A549 (cell line): ENCODE measurements around the gene SLC39A11. TPM values are rescaled to one million over a fixed set of nuclear protein-coding genes. Genes with fewer than 3 reads are reported as not detected.

Experiments used
- ATAC-seq, 2 experiments: fragments of 200-7000 bp in 1 of 2; fragments of >200 bp in 1 of 2; cut with Nextera tagmentation in 1 of 2; cut with Tn5 transposase in 1 of 2; 3 replicates each; pipeline versions ENCODE4 v1.8.0 to v1.9.1; 2018 to 2020; ENCODE audit warnings: mild to moderate bottlenecking in 1 of 2, moderate library complexity in 1 of 2
- CTCF ChIA-PET: fragments of 300-600 bp; sonication (Branson Sonifier 250); formaldehyde crosslinking; extraction: SDS; loops from one replicate; lab custom pipeline; 2021; ENCODE audit warnings: antibody characterized with exemption, inconsistent platforms; lab: Yijun Ruan, JAX
- POLR2A ChIA-PET: fragments of 350-600 bp; formaldehyde crosslinking; extraction: SDS; loops from one replicate; lab custom pipeline; 2021; ENCODE audit warnings: antibody characterized with exemption, inconsistent platforms; lab: Yijun Ruan, JAX
- DNase-seq, 2 experiments: peaks; one replicate each; pipeline versions ENCODE4 v3.0.0 to v3.0.0-alpha.2; 2011 to 2016; ENCODE audit warnings: low read depth in 1 of 2, low spot score in 1 of 2
- FAIRE-seq: peaks from 2 replicates; lab custom pipeline; 2011; peaks lifted over from hg19 to GRCh38; lab: Jason Lieb, UNC
- H3K27ac ChIP-seq, 2 experiments: fragments of >200 bp; sonication (Bioruptor Twin); formaldehyde crosslinking; 3 replicates each; pipeline ENCODE4 v1.5.1; 2016 to 2017
- H3K4me1 ChIP-seq: fragments of >200 bp; sonication (Bioruptor Twin); formaldehyde crosslinking; 3 replicates; pipeline ENCODE4 v1.6.1; 2016
- H3K4me2 ChIP-seq: fragments of >200 bp; sonication (Bioruptor Twin); formaldehyde crosslinking; 3 replicates; pipeline ENCODE4 v1.6.1; 2016
- H3K4me3 ChIP-seq: fragments of >200 bp; sonication (Bioruptor Twin); formaldehyde crosslinking; 3 replicates; pipeline ENCODE4 v1.5.1; 2016
- H3K9me3 ChIP-seq: fragments of >200 bp; sonication (Bioruptor Twin); formaldehyde crosslinking; 3 replicates; pipeline ENCODE4 v1.6.1; 2016
- CBX2 ChIP-seq: fragments of 200-600 bp; sonication (generic); IDR thresholded peaks from 2 replicates; pipeline ENCODE4 v1.6.1; 2016; ENCODE audit warnings: low read depth, mild to moderate bottlenecking, borderline replicate concordance
- CEBPB ChIP-seq, 2 experiments: fragments of >200 bp in 1 of 2; sonication (Bioruptor Twin) in 1 of 2; formaldehyde crosslinking in 1 of 2; IDR thresholded peaks; 2 replicates each; pipeline ENCODE4 v1.6.1; 2012 to 2016
- E2F6 ChIP-seq: IDR thresholded peaks from 2 replicates; pipeline ENCODE4 v1.6.1; 2012; ENCODE audit warnings: low read depth, borderline replicate concordance
- ESRRA ChIP-seq: fragments of 150-350 bp; IDR thresholded peaks from 2 replicates; pipeline ENCODE4 v1.6.1; 2014; ENCODE audit warnings: mild to moderate bottlenecking, low read length, borderline replicate concordance
- FOXS1 ChIP-seq: fragments of 250-450 bp; sonication (Bioruptor Pico); IDR thresholded peaks from 2 replicates; pipeline ENCODE4 v1.5.0; 2020; ENCODE audit warnings: mild to moderate bottlenecking, moderate library complexity
- GATA3 ChIP-seq: IDR thresholded peaks from 2 replicates; pipeline ENCODE4 v1.6.1; 2012; ENCODE audit warnings: borderline replicate concordance
- HOXA7 ChIP-seq: fragments of 250-450 bp; sonication (Bioruptor Pico); IDR thresholded peaks from 2 replicates; pipeline ENCODE4 v1.5.0; 2020; ENCODE audit warnings: mild to moderate bottlenecking, moderate library complexity
- HOXB13 ChIP-seq: fragments of 250-450 bp; sonication (Bioruptor Pico); IDR thresholded peaks from 2 replicates; pipeline ENCODE4 v1.5.0; 2020; ENCODE audit warnings: low read depth, mild to moderate bottlenecking, moderate library complexity
- HOXB5 ChIP-seq: fragments of 250-450 bp; sonication (Bioruptor Pico); IDR thresholded peaks from 2 replicates; pipeline ENCODE4 v1.5.0; 2020; ENCODE audit warnings: mild to moderate bottlenecking, moderate library complexity
- JUN ChIP-seq, 2 experiments: fragments of >200 bp; sonication (Bioruptor Twin); formaldehyde crosslinking; IDR thresholded peaks; 2 replicates in 1 of 2; 3 replicates in 1 of 2; pipeline ENCODE4 v1.6.1; 2016 to 2017
- KDM1A ChIP-seq: fragments of 200-600 bp; sonication (generic); IDR thresholded peaks from 2 replicates; pipeline ENCODE4 v1.6.1; 2016; ENCODE audit warnings: low read depth, mild to moderate bottlenecking
- MYC ChIP-seq: IDR thresholded peaks from 2 replicates; pipeline ENCODE4 v1.6.1; 2012; ENCODE audit warnings: mild to moderate bottlenecking, inconsistent platforms, low read length, improper control_type of control experiment, borderline replicate concordance
- NR3C1 ChIP-seq: fragments of >200 bp; sonication (Bioruptor Twin); formaldehyde crosslinking; IDR thresholded peaks from 3 replicates; pipeline ENCODE4 v1.6.1; 2017
- PHF8 ChIP-seq: fragments of 200-600 bp; sonication (generic); IDR thresholded peaks from 2 replicates; pipeline ENCODE4 v1.6.1; 2016; ENCODE audit warnings: low read depth, mild to moderate bottlenecking, antibody characterized with exemption, moderate library complexity, borderline replicate concordance
- POLR2A ChIP-seq: IDR thresholded peaks from 2 replicates; pipeline ENCODE4 v1.6.1; 2012; ENCODE audit warnings: mild to moderate bottlenecking, low read length
- POLR2AphosphoS2 ChIP-seq: conservative IDR thresholded peaks from 2 replicates; pipeline ENCODE4 v1.6.1; 2012; ENCODE audit warnings: low read length, improper control_type of control experiment, inconsistent platforms
- RAD21 ChIP-seq, 2 experiments: fragments of >200 bp in 1 of 2; sonication (Bioruptor Twin) in 1 of 2; formaldehyde crosslinking in 1 of 2; IDR thresholded peaks in 1 of 2; conservative IDR thresholded peaks in 1 of 2; 2 replicates in 1 of 2; 3 replicates in 1 of 2; pipeline ENCODE4 v1.6.1; 2012 to 2018; ENCODE audit warnings: inconsistent platforms in 1 of 2
- RARB ChIP-seq: fragments of 250-450 bp; sonication (Bioruptor Pico); IDR thresholded peaks from 2 replicates; pipeline ENCODE4 v1.8.0; 2021; ENCODE audit warnings: mild to moderate bottlenecking, moderate library complexity
- SMC3 ChIP-seq: fragments of >200 bp; sonication (Bioruptor Twin); formaldehyde crosslinking; IDR thresholded peaks from 3 replicates; pipeline ENCODE4 v1.6.1; 2018; ENCODE audit warnings: inconsistent platforms
- TP53 ChIP-seq: fragments of 250-450 bp; sonication (Bioruptor Pico); IDR thresholded peaks from 2 replicates; pipeline ENCODE4 v1.5.0; 2021; ENCODE audit warnings: mild to moderate bottlenecking, moderate library complexity
- ZC3H11A ChIP-seq: fragments of 450-650 bp; IDR thresholded peaks from 2 replicates; pipeline ENCODE4 v1.6.1; 2014; ENCODE audit warnings: antibody characterized with exemption, mild to moderate bottlenecking
- ZFP36 ChIP-seq: fragments of 450-650 bp; IDR thresholded peaks from 2 replicates; pipeline ENCODE4 v1.6.1; 2014; ENCODE audit warnings: borderline replicate concordance; ENCODE audit not compliant: partially characterized antibody
- ZNF302 ChIP-seq: fragments of 250-450 bp; sonication (Bioruptor Pico); IDR thresholded peaks from 2 replicates; pipeline ENCODE4 v1.9.0; 2021; ENCODE audit warnings: inconsistent platforms, mild to moderate bottlenecking, moderate library complexity
- ZSCAN20 ChIP-seq: fragments of 250-450 bp; sonication (Bioruptor Pico); IDR thresholded peaks from 2 replicates; pipeline ENCODE4 v1.8.0; 2022; ENCODE audit warnings: mild to moderate bottlenecking, moderate library complexity
- WGBS: methylation state at CpG from one replicate; pipeline ENCODE4 v1.1.6; 2017; ENCODE audit errors: missing lambda C conversion rate; 5-methylcytosine and 5-hydroxymethylcytosine counted together
- polyA plus RNA-seq, 4 experiments: library from polyadenylated mRNA; depleted of rRNA in 3 of 4; stranded (reverse); fragments of >200 nt; fragmentation: RNase III in 1 of 4; extraction: RNeasy Plus Mini Kit Qiagen cat#74134 plus additional on column Dnase treatment in 1 of 4; gene quantifications; 2 replicates in 3 of 4; 3 replicates in 1 of 4; pipeline ENCODE4 v1.2.3, GENCODE V29; 2011 to 2017
- TF ChIP-seq, protein P1 (sequence below): fragments of 200-600 bp; sonication (generic); IDR thresholded peaks from 2 replicates; pipeline ENCODE4 v1.6.1; 2016; ENCODE audit warnings: antibody characterized with exemption, mild to moderate bottlenecking, moderate library complexity
- TF ChIP-seq, protein P2 (sequence below): fragments of 250-450 bp; sonication (Bioruptor Pico); IDR thresholded peaks from 2 replicates; pipeline ENCODE4 v1.5.0; 2021; ENCODE audit warnings: mild to moderate bottlenecking, moderate library complexity, borderline replicate concordance
- TF ChIP-seq, protein P3 (sequence below): fragments of 250-450 bp; sonication (Bioruptor Pico); IDR thresholded peaks from 2 replicates; pipeline ENCODE4 v1.5.0; 2020; ENCODE audit warnings: low read depth, mild to moderate bottlenecking, moderate library complexity
- TF ChIP-seq, protein P4 (sequence below): fragments of >200 bp; sonication (Bioruptor Twin); formaldehyde crosslinking; IDR thresholded peaks from 3 replicates; pipeline ENCODE4 v1.6.1; 2016

SLC39A11 gene
- polyA plus RNA-seq, 2 of the 4 experiments (the other 2 are of a cell fraction) = 18.4 to 25.2 TPM

DNA sequence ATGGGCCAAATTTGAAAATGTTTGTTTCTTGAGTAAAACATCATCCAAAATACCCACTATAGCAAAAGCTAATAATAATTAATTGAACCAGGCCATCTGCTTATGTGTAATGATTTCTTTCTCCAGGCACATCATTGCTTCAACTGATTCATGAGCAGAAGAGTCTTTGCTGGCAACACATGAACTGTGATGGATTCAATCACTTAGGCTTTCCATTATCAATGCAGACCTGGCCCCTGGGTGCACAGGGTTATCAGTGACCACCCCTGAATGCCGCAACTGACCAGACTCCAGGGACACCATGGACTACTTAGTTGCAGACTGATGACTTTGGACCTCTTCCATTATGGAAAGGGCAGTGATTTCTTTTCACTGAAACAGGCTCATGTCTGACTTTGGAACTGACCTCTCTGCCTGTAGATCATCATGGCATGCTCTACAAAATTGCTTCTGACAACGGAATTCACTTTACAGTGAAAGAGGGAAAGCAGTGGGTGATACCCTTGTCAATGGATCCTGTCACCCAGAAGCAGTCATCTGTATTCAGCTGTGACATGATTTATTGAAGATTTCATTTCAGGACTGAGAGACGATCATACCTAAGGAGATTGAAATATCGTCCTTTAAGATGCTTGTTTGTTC, 448.8 kb downstream of the SLC39A11 start:
- DNase-seq (no peak), FAIRE-seq (no peak), ATAC-seq (no peak)
- ChIA-PET CTCF (interaction anchor here (0.8 to 3.4 kb wide), 9 partner anchors 9 to 87 kb away, joined by 3 to 16 read pairs (median 3); no protein-coding TSS in a partner anchor), POLR2A (no interaction called here)
- no peaks in the 10 kb centered on the region for H3K9me3 ChIP-seq
- WGBS = 88% methylated on average over 4 of the region's 4 CpGs
- H3K27ac ChIP-seq = no peak overlapping the region
- H3K4me2 ChIP-seq = no peak overlapping the region
- no peak overlapping the region for H3K4me3 ChIP-seq
- H3K4me1 ChIP-seq = no peaks in the 10 kb centered on the region
- TF ChIP-seq CEBPB (IDR thresholded peaks at IDR 0.05) (no peak), ZNF302 (no peak), RARB (CRISPR knock-in tag) (no peak), HOXB5 (no peak), POLR2A (no peak), HOXB13 (no peak), HOXA7 (no peak), JUN (IDR thresholded peaks at IDR 0.05) (no peak), CBX2 (no peak), TP53 (CRISPR knock-in tag) (no peak), ZFP36 (no peak), ESRRA (no peak), PHF8 (no peak), ZSCAN20 (CRISPR knock-in tag) (no peak), FOXS1 (CRISPR knock-in tag) (no peak), ZC3H11A (no peak)
- TF ChIP-seq, protein P1, sequence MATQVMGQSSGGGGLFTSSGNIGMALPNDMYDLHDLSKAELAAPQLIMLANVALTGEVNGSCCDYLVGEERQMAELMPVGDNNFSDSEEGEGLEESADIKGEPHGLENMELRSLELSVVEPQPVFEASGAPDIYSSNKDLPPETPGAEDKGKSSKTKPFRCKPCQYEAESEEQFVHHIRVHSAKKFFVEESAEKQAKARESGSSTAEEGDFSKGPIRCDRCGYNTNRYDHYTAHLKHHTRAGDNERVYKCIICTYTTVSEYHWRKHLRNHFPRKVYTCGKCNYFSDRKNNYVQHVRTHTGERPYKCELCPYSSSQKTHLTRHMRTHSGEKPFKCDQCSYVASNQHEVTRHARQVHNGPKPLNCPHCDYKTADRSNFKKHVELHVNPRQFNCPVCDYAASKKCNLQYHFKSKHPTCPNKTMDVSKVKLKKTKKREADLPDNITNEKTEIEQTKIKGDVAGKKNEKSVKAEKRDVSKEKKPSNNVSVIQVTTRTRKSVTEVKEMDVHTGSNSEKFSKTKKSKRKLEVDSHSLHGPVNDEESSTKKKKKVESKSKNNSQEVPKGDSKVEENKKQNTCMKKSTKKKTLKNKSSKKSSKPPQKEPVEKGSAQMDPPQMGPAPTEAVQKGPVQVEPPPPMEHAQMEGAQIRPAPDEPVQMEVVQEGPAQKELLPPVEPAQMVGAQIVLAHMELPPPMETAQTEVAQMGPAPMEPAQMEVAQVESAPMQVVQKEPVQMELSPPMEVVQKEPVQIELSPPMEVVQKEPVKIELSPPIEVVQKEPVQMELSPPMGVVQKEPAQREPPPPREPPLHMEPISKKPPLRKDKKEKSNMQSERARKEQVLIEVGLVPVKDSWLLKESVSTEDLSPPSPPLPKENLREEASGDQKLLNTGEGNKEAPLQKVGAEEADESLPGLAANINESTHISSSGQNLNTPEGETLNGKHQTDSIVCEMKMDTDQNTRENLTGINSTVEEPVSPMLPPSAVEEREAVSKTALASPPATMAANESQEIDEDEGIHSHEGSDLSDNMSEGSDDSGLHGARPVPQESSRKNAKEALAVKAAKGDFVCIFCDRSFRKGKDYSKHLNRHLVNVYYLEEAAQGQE = no peak

GRCh38 chr17:72642720-72643119, 449.8 kb downstream of the SLC39A11 start:
- Histone ChIP-seq H3K4me3 (no peak overlapping the region), H3K4me1 (no peaks in the 10 kb centered on the region), H3K9me3 (no peaks in the 10 kb centered on the region), H3K4me2 (no peak overlapping the region), H3K27ac (no peak overlapping the region)
- DNase-seq = no peak
- FAIRE-seq = no peak
- ChIA-PET POLR2A (interaction anchor here (1.4 kb wide), 1 partner anchor 50 kb away, joined by 3 read pairs; no protein-coding TSS in a partner anchor), CTCF (interaction anchor here (0.8 to 3.4 kb wide), 10 partner anchors 10 to 343 kb away, joined by 3 to 16 read pairs (median 4); no protein-coding TSS in a partner anchor)
- WGBS = 94% methylated on average over 7 of the region's 7 CpGs
- TF ChIP-seq, protein P2, sequence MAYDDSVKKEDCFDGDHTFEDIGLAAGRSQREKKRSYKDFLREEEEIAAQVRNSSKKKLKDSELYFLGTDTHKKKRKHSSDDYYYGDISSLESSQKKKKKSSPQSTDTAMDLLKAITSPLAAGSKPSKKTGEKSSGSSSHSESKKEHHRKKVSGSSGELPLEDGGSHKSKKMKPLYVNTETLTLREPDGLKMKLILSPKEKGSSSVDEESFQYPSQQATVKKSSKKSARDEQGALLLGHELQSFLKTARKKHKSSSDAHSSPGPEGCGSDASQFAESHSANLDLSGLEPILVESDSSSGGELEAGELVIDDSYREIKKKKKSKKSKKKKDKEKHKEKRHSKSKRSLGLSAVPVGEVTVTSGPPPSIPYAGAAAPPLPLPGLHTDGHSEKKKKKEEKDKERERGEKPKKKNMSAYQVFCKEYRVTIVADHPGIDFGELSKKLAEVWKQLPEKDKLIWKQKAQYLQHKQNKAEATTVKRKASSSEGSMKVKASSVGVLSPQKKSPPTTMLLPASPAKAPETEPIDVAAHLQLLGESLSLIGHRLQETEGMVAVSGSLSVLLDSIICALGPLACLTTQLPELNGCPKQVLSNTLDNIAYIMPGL (CRISPR knock-in tag) = no peak
- TF ChIP-seq ZFP36 (no peak), MYC (no peak), ESRRA (no peak), KDM1A (no peak), SMC3 (no peak), POLR2A (no peak), NR3C1 (no peak), RAD21 (conservative IDR thresholded peaks at IDR 0.05 in 1 of 2, IDR thresholded peaks at IDR 0.05 in 1 of 2) (no peak), POLR2AphosphoS2 (no peak), E2F6 (no peak), GATA3 (no peak)
- TF ChIP-seq, protein P3, sequence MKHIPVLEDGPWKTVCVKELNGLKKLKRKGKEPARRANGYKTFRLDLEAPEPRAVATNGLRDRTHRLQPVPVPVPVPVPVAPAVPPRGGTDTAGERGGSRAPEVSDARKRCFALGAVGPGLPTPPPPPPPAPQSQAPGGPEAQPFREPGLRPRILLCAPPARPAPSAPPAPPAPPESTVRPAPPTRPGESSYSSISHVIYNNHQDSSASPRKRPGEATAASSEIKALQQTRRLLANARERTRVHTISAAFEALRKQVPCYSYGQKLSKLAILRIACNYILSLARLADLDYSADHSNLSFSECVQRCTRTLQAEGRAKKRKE = no peak
- TF ChIP-seq, protein P4, sequence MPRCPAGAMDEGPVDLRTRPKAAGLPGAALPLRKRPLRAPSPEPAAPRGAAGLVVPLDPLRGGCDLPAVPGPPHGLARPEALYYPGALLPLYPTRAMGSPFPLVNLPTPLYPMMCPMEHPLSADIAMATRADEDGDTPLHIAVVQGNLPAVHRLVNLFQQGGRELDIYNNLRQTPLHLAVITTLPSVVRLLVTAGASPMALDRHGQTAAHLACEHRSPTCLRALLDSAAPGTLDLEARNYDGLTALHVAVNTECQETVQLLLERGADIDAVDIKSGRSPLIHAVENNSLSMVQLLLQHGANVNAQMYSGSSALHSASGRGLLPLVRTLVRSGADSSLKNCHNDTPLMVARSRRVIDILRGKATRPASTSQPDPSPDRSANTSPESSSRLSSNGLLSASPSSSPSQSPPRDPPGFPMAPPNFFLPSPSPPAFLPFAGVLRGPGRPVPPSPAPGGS = no peak
- ATAC-seq = no peak
